Measurements from ENCODE around the gene AP4B1. TPM values are rescaled to one million over a fixed set of nuclear protein-coding genes. Genes with fewer than 3 reads are reported as not detected.
A peak's percentile ranks its signal among the peaks of the same experiment; 100 is the strongest.

The AP4B1 gene
- total RNA-seq, 1 donor from 2014 or later: 45.9 TPM

- peaks cover 39% of the 10 kb centered on the region for H3K4me1 Mint-ChIP-seq (ENCODE audit: low read depth)
- H3K9me3 Mint-ChIP-seq: no peaks in the 10 kb centered on the region
- DNase-seq (ENCODE audit: low spot score): no peak
- intact Hi-C loops (cut with micrococcal nuclease): loop anchor here (2.0 to 5.0 kb wide), 2 partner anchors 91 to 972 kb away; partner anchors contain the start of gene SLC16A1
- H3K36me3 Mint-ChIP-seq (ENCODE audit: low read depth): peaks cover 12% of the 10 kb centered on the region
- H3K4me3 Mint-ChIP-seq (ENCODE audit: low read depth): peak overlapping the region; percentile 97
- peak overlapping the region; percentile 100 for H3K27ac Mint-ChIP-seq
- peaks cover 3% of the 10 kb centered on the region for H3K27me3 Mint-ChIP-seq (ENCODE audit: low read depth)
Observed at GRCh38 chr1:113928187-113928930, 23.8 kb upstream of the AP4B1 start.

GRCh38 chr1:113924473-113924872, 19.9 kb upstream of the AP4B1 start:
- H3K9me3 Mint-ChIP-seq: no peaks in the 10 kb centered on the region
- peaks cover 12% of the 10 kb centered on the region for H3K4me1 Mint-ChIP-seq (ENCODE audit: low read depth)
- H3K27ac Mint-ChIP-seq: no peak overlapping the region
- H3K4me3 Mint-ChIP-seq (ENCODE audit: low read depth): no peak overlapping the region
- no peaks in the 10 kb centered on the region for H3K36me3 Mint-ChIP-seq (ENCODE audit: low read depth)
- no peak for DNase-seq (ENCODE audit: low spot score)
- H3K27me3 Mint-ChIP-seq (ENCODE audit: low read depth): peaks cover 8% of the 10 kb centered on the region
- intact Hi-C loops (cut with micrococcal nuclease): no loop called here

GRCh38 chr1:113922957-113923356, 18.4 kb upstream of the AP4B1 start:
- H3K4me3 Mint-ChIP-seq (ENCODE audit: low read depth): no peak overlapping the region
- intact Hi-C loops (cut with micrococcal nuclease): no loop called here

GRCh38 chr1:113918243-113918642, 13.6 kb upstream of the AP4B1 start:
- H3K36me3 Mint-ChIP-seq (ENCODE audit: low read depth): peaks cover 10% of the 10 kb centered on the region
- no peaks in the 10 kb centered on the region for H3K9me3 Mint-ChIP-seq
- intact Hi-C loops (cut with micrococcal nuclease): no loop called here
- no peak overlapping the region for H3K27ac Mint-ChIP-seq
- DNase-seq (ENCODE audit: low spot score): no peak
- peaks cover 4% of the 10 kb centered on the region for H3K27me3 Mint-ChIP-seq (ENCODE audit: low read depth)
- peaks cover 7% of the 10 kb centered on the region for H3K4me1 Mint-ChIP-seq (ENCODE audit: low read depth)
- H3K4me3 Mint-ChIP-seq (ENCODE audit: low read depth): no peak overlapping the region

More at GRCh38 chr1:113922957-113923356, 18.4 kb upstream of the AP4B1 start:
- peaks cover 8% of the 10 kb centered on the region for H3K27me3 Mint-ChIP-seq (ENCODE audit: low read depth)
- H3K4me1 Mint-ChIP-seq (ENCODE audit: low read depth): peaks cover 8% of the 10 kb centered on the region
- no peaks in the 10 kb centered on the region for H3K9me3 Mint-ChIP-seq
- DNase-seq (ENCODE audit: low spot score): no peak
- H3K27ac Mint-ChIP-seq: no peak overlapping the region
- no peaks in the 10 kb centered on the region for H3K36me3 Mint-ChIP-seq (ENCODE audit: low read depth)

- Mint-ChIP-seq H3K9me3 (no peaks in the 10 kb centered on the region), H3K4me1 (ENCODE audit: low read depth) (peaks cover 11% of the 10 kb centered on the region), H3K27ac (no peak overlapping the region), H3K4me3 (ENCODE audit: low read depth) (no peak overlapping the region), H3K27me3 (ENCODE audit: low read depth) (peaks cover under 1% of the 10 kb centered on the region), H3K36me3 (ENCODE audit: low read depth) (peaks cover 16% of the 10 kb centered on the region)
- DNase-seq (ENCODE audit: low spot score): no peak
- intact Hi-C loops (cut with micrococcal nuclease): no loop called here
Observed at GRCh38 chr1:113917400-113918082, 12.9 kb upstream of the AP4B1 start.

- Mint-ChIP-seq H3K4me3 (ENCODE audit: low read depth) (no peak overlapping the region), H3K9me3 (no peaks in the 10 kb centered on the region), H3K27me3 (ENCODE audit: low read depth) (no peaks in the 10 kb centered on the region), H3K27ac (no peak overlapping the region), H3K36me3 (ENCODE audit: low read depth) (peaks cover 18% of the 10 kb centered on the region), H3K4me1 (ENCODE audit: low read depth) (peaks cover 11% of the 10 kb centered on the region)
- intact Hi-C loops (cut with micrococcal nuclease): no loop called here
- DNase-seq (ENCODE audit: low spot score): no peak
Observed at GRCh38 chr1:113916974-113917373, 12.4 kb upstream of the AP4B1 start.

GRCh38 chr1:113913887-113914664, 9.5 kb upstream of the AP4B1 start:
- Mint-ChIP-seq H3K9me3 (no peaks in the 10 kb centered on the region), H3K4me3 (ENCODE audit: low read depth) (no peak overlapping the region), H3K36me3 (ENCODE audit: low read depth) (peaks cover 45% of the 10 kb centered on the region), H3K27me3 (ENCODE audit: low read depth) (no peaks in the 10 kb centered on the region), H3K4me1 (ENCODE audit: low read depth) (peaks cover 22% of the 10 kb centered on the region), H3K27ac (no peak overlapping the region)
- no peak for DNase-seq (ENCODE audit: low spot score)
- intact Hi-C loops (cut with micrococcal nuclease): no loop called here

- peaks cover 26% of the 10 kb centered on the region for H3K4me1 Mint-ChIP-seq (ENCODE audit: low read depth)
- H3K27ac Mint-ChIP-seq: no peak overlapping the region
- no peak for DNase-seq (ENCODE audit: low spot score)
- peaks cover 53% of the 10 kb centered on the region for H3K36me3 Mint-ChIP-seq (ENCODE audit: low read depth)
- intact Hi-C loops (cut with micrococcal nuclease): no loop called here
- no peaks in the 10 kb centered on the region for H3K9me3 Mint-ChIP-seq
- H3K27me3 Mint-ChIP-seq (ENCODE audit: low read depth): no peaks in the 10 kb centered on the region
- H3K4me3 Mint-ChIP-seq (ENCODE audit: low read depth): no peak overlapping the region
Observed at GRCh38 chr1:113913312-113913668, 8.7 kb upstream of the AP4B1 start.

- DNase-seq (ENCODE audit: low spot score): no peak
- peaks cover 58% of the 10 kb centered on the region for H3K36me3 Mint-ChIP-seq (ENCODE audit: low read depth)
- H3K4me1 Mint-ChIP-seq (ENCODE audit: low read depth): peaks cover 25% of the 10 kb centered on the region
- no peak overlapping the region for H3K27ac Mint-ChIP-seq
- intact Hi-C loops (cut with micrococcal nuclease): no loop called here
- H3K9me3 Mint-ChIP-seq: no peaks in the 10 kb centered on the region
- H3K27me3 Mint-ChIP-seq (ENCODE audit: low read depth): no peaks in the 10 kb centered on the region
- no peak overlapping the region for H3K4me3 Mint-ChIP-seq (ENCODE audit: low read depth)
Observed at GRCh38 chr1:113912594-113913311, 8.2 kb upstream of the AP4B1 start.

GRCh38 chr1:113905435-113905861, 849 bp upstream of the AP4B1 start:
- intact Hi-C loops (cut with micrococcal nuclease): loop anchor here (1.0 kb wide), 4 partner anchors 24 to 93 kb away; partner anchors contain the start of genes HIPK1, PTPN22 and RSBN1
- H3K27ac Mint-ChIP-seq: peak overlapping the region; percentile 97
- no peaks in the 10 kb centered on the region for H3K27me3 Mint-ChIP-seq (ENCODE audit: low read depth)
- H3K4me1 Mint-ChIP-seq (ENCODE audit: low read depth): peaks cover 59% of the 10 kb centered on the region
- no peak for DNase-seq (ENCODE audit: low spot score)
- H3K4me3 Mint-ChIP-seq (ENCODE audit: low read depth): peak overlapping the region; percentile 99
- no peaks in the 10 kb centered on the region for H3K9me3 Mint-ChIP-seq
- H3K36me3 Mint-ChIP-seq (ENCODE audit: low read depth): peaks cover 67% of the 10 kb centered on the region

- H3K4me3 Mint-ChIP-seq (ENCODE audit: low read depth): peak overlapping the region; percentile 99
- no peaks in the 10 kb centered on the region for H3K27me3 Mint-ChIP-seq (ENCODE audit: low read depth)
- no peaks in the 10 kb centered on the region for H3K9me3 Mint-ChIP-seq
- H3K36me3 Mint-ChIP-seq (ENCODE audit: low read depth): peaks cover 65% of the 10 kb centered on the region
- peak overlapping the region; percentile 97 for H3K27ac Mint-ChIP-seq
- intact Hi-C loops (cut with micrococcal nuclease): no loop called here
- peaks cover 60% of the 10 kb centered on the region for H3K4me1 Mint-ChIP-seq (ENCODE audit: low read depth)
- DNase-seq (ENCODE audit: low spot score): no peak
Observed at GRCh38 chr1:113904293-113904673, 316 bp downstream of the AP4B1 start.

- H3K4me3 Mint-ChIP-seq (ENCODE audit: low read depth): peak overlapping the region; percentile 99
- no peak for DNase-seq (ENCODE audit: low spot score)
- H3K27me3 Mint-ChIP-seq (ENCODE audit: low read depth): no peaks in the 10 kb centered on the region
- H3K27ac Mint-ChIP-seq: peak overlapping the region; percentile 97
- H3K4me1 Mint-ChIP-seq (ENCODE audit: low read depth): peaks cover 57% of the 10 kb centered on the region
- intact Hi-C loops (cut with micrococcal nuclease): no loop called here
- no peaks in the 10 kb centered on the region for H3K9me3 Mint-ChIP-seq
- peaks cover 66% of the 10 kb centered on the region for H3K36me3 Mint-ChIP-seq (ENCODE audit: low read depth)
Observed at GRCh38 chr1:113903501-113904292, 902 bp downstream of the AP4B1 start.
